ENCODE measurements around the gene CPTP.

CPTP gene

GRCh38 chr1:1324524-1325287, at the start of gene CPTP, which contains the start of gene INTS11:
CPTP (plus strand) TSS chr1:1324802; CDS start chr1:1326911, 2,109 bp downstream.
INTS11 (minus strand) TSS chr1:1324660; CDS start chr1:1324608, 52 bp downstream.
- Mint-ChIP-seq H3K27ac (peak within 1 kb of the TSS; percentile 97), H3K4me1 (peaks cover 23% of the 10 kb centered on the region), H3K9me3 (no peaks in the 10 kb centered on the region), H3K36me3 (peaks cover 3% of the 10 kb centered on the region), H3K4me3 (peak within 1 kb of the TSS; percentile 93), H3K27me3 (no peaks in the 10 kb centered on the region)

- peaks cover 2% of the 10 kb centered on the region for H3K36me3 Mint-ChIP-seq
- H3K4me1 Mint-ChIP-seq: peaks cover 28% of the 10 kb centered on the region
- H3K27me3 Mint-ChIP-seq: no peaks in the 10 kb centered on the region
- no peaks in the 10 kb centered on the region for H3K9me3 Mint-ChIP-seq
- H3K4me3 Mint-ChIP-seq: peak overlapping the region; percentile 73
- H3K27ac Mint-ChIP-seq: no peak overlapping the region
Observed at GRCh38 chr1:1274931-1275431, 49.6 kb upstream of the CPTP start.

- peaks cover 19% of the 10 kb centered on the region for H3K4me1 Mint-ChIP-seq
- H3K27me3 Mint-ChIP-seq: no peaks in the 10 kb centered on the region
- H3K9me3 Mint-ChIP-seq: no peaks in the 10 kb centered on the region
- no peak overlapping the region for H3K27ac Mint-ChIP-seq
- peak overlapping the region; percentile 47 for H3K4me3 Mint-ChIP-seq
- peaks cover 2% of the 10 kb centered on the region for H3K36me3 Mint-ChIP-seq
Observed at GRCh38 chr1:1275836-1276235, 48.8 kb upstream of the CPTP start.

GRCh38 chr1:1278620-1279019, 46.0 kb upstream of the CPTP start:
- Mint-ChIP-seq H3K27me3 (no peaks in the 10 kb centered on the region), H3K4me1 (no peaks in the 10 kb centered on the region), H3K36me3 (no peaks in the 10 kb centered on the region), H3K27ac (no peak overlapping the region), H3K9me3 (no peaks in the 10 kb centered on the region), H3K4me3 (no peak overlapping the region)

GRCh38 chr1:1279028-1279427, 45.6 kb upstream of the CPTP start:
- Mint-ChIP-seq H3K36me3 (no peaks in the 10 kb centered on the region), H3K27me3 (no peaks in the 10 kb centered on the region), H3K4me3 (no peak overlapping the region), H3K9me3 (no peaks in the 10 kb centered on the region), H3K4me1 (no peaks in the 10 kb centered on the region), H3K27ac (no peak overlapping the region)

GRCh38 chr1:1280782-1281481, 43.7 kb upstream of the CPTP start:
- no peaks in the 10 kb centered on the region for H3K9me3 Mint-ChIP-seq
- no peaks in the 10 kb centered on the region for H3K27me3 Mint-ChIP-seq
- no peaks in the 10 kb centered on the region for H3K4me1 Mint-ChIP-seq
- no peaks in the 10 kb centered on the region for H3K36me3 Mint-ChIP-seq
- no peak overlapping the region for H3K4me3 Mint-ChIP-seq
- no peak overlapping the region for H3K27ac Mint-ChIP-seq

GRCh38 chr1:1281533-1282321, 42.9 kb upstream of the CPTP start:
- H3K4me3 Mint-ChIP-seq: no peak overlapping the region
- H3K36me3 Mint-ChIP-seq: no peaks in the 10 kb centered on the region
- no peaks in the 10 kb centered on the region for H3K9me3 Mint-ChIP-seq
- H3K27ac Mint-ChIP-seq: no peak overlapping the region
- H3K27me3 Mint-ChIP-seq: no peaks in the 10 kb centered on the region
- H3K4me1 Mint-ChIP-seq: no peaks in the 10 kb centered on the region

GRCh38 chr1:1282998-1283397, 41.6 kb upstream of the CPTP start:
- no peak overlapping the region for H3K27ac Mint-ChIP-seq
- no peaks in the 10 kb centered on the region for H3K27me3 Mint-ChIP-seq
- no peak overlapping the region for H3K4me3 Mint-ChIP-seq

GRCh38 chr1:1283821-1284220, 40.8 kb upstream of the CPTP start:
- Mint-ChIP-seq H3K4me1 (no peaks in the 10 kb centered on the region), H3K27ac (no peak overlapping the region)

More at GRCh38 chr1:1282998-1283397, 41.6 kb upstream of the CPTP start:
- Mint-ChIP-seq H3K36me3 (no peaks in the 10 kb centered on the region), H3K4me1 (no peaks in the 10 kb centered on the region), H3K9me3 (no peaks in the 10 kb centered on the region)

GRCh38 chr1:1284221-1285101, 40.1 kb upstream of the CPTP start:
- Mint-ChIP-seq H3K4me3 (no peak overlapping the region), H3K36me3 (no peaks in the 10 kb centered on the region), H3K4me1 (no peaks in the 10 kb centered on the region), H3K27ac (no peak overlapping the region), H3K9me3 (no peaks in the 10 kb centered on the region), H3K27me3 (no peaks in the 10 kb centered on the region)

More at GRCh38 chr1:1283821-1284220, 40.8 kb upstream of the CPTP start:
- Mint-ChIP-seq H3K27me3 (no peaks in the 10 kb centered on the region), H3K9me3 (no peaks in the 10 kb centered on the region), H3K4me3 (no peak overlapping the region), H3K36me3 (no peaks in the 10 kb centered on the region)

GRCh38 chr1:1285102-1285571, 39.5 kb upstream of the CPTP start:
- Mint-ChIP-seq H3K4me3 (no peak overlapping the region), H3K4me1 (no peaks in the 10 kb centered on the region), H3K9me3 (no peaks in the 10 kb centered on the region)

GRCh38 chr1:1285611-1286311, 38.8 kb upstream of the CPTP start:
- Mint-ChIP-seq H3K9me3 (no peaks in the 10 kb centered on the region), H3K4me3 (no peak overlapping the region), H3K27me3 (no peaks in the 10 kb centered on the region), H3K4me1 (no peaks in the 10 kb centered on the region), H3K27ac (no peak overlapping the region), H3K36me3 (no peaks in the 10 kb centered on the region)

More at GRCh38 chr1:1285102-1285571, 39.5 kb upstream of the CPTP start:
- Mint-ChIP-seq H3K36me3 (no peaks in the 10 kb centered on the region), H3K27ac (no peak overlapping the region), H3K27me3 (no peaks in the 10 kb centered on the region)

- H3K4me1 Mint-ChIP-seq: no peaks in the 10 kb centered on the region
- H3K9me3 Mint-ChIP-seq: no peaks in the 10 kb centered on the region
- no peaks in the 10 kb centered on the region for H3K27me3 Mint-ChIP-seq
- H3K27ac Mint-ChIP-seq: no peak overlapping the region
- H3K36me3 Mint-ChIP-seq: no peaks in the 10 kb centered on the region
- no peak overlapping the region for H3K4me3 Mint-ChIP-seq
Observed at GRCh38 chr1:1286313-1287261, 38.0 kb upstream of the CPTP start.
